OCI-LY1 (cell line): ENCODE data around the gene CRYL1.

Experiments used
- H2AFZ ChIP-seq: fragments of 200-600 bp; sonication (generic), shearing (Covaris generic); 2 replicates; pipeline ENCODE4 v1.6.0; 2014; ENCODE audit warnings: antibody characterized with exemption, mild to moderate bottlenecking, low read length
- H3F3A ChIP-seq: fragments of 200-600 bp; sonication (generic), shearing (Covaris generic); 2 replicates; pipeline ENCODE4 v1.6.0; 2014; ENCODE audit warnings: mild to moderate bottlenecking, antibody characterized with exemption, low read length, moderate library complexity; ENCODE audit not compliant: insufficient read depth
- H3K27ac ChIP-seq: fragments of 200-600 bp; sonication (generic); 2 replicates; pipeline ENCODE4 v1.5.1; 2014; ENCODE audit warnings: low read length, mixed run types, mild to moderate bottlenecking, low read depth; ENCODE audit not compliant: poor library complexity, severe bottlenecking
- H3K27me3 ChIP-seq: fragments of 200-600 bp; sonication (generic); 2 replicates; pipeline ENCODE4 v1.6.0; 2014; ENCODE audit warnings: antibody characterized with exemption, mild to moderate bottlenecking, low read length, moderate library complexity; ENCODE audit not compliant: insufficient read depth
- H3K36me3 ChIP-seq: fragments of 200-600 bp; sonication (generic); 2 replicates; pipeline ENCODE4 v1.6.1; 2014; ENCODE audit warnings: mild to moderate bottlenecking, antibody characterized with exemption, low read length, moderate library complexity, mixed read lengths; ENCODE audit not compliant: insufficient read depth
- H3K4me1 ChIP-seq: fragments of 200-600 bp; sonication (generic); 2 replicates; pipeline ENCODE4 v1.5.1; 2014; ENCODE audit warnings: mild to moderate bottlenecking, low read length, moderate library complexity; ENCODE audit not compliant: insufficient read depth, severe bottlenecking
- H3K4me2 ChIP-seq: fragments of 200-600 bp; sonication (generic), shearing (Covaris generic); 2 replicates; pipeline ENCODE4 v1.6.1; 2014; ENCODE audit warnings: low read length
- H3K4me3 ChIP-seq: fragments of 200-600 bp; sonication (generic); 2 replicates; pipeline ENCODE4 v1.5.1; 2014; ENCODE audit warnings: low read length, low read depth, mild to moderate bottlenecking, mixed read lengths; ENCODE audit not compliant: poor library complexity, severe bottlenecking
- H3K79me2 ChIP-seq: fragments of 200-600 bp; shearing (Covaris generic); 2 replicates; pipeline ENCODE4 v1.6.1; 2016; ENCODE audit warnings: mixed run types, low read length, mixed read lengths; ENCODE audit not compliant: insufficient read depth
- H3K9ac ChIP-seq: fragments of 200-600 bp; sonication (generic), shearing (Covaris generic); 2 replicates; pipeline ENCODE4 v1.6.1; 2014; ENCODE audit warnings: mild to moderate bottlenecking, low read length, mixed read lengths
- H3K9me2 ChIP-seq: fragments of 200-600 bp; sonication (generic), shearing (Covaris generic); 2 replicates; pipeline ENCODE4 v1.6.1; 2014; ENCODE audit warnings: low read depth, mild to moderate bottlenecking, low read length, mixed read lengths
- H3K9me3 ChIP-seq: fragments of 200-600 bp; shearing (Covaris generic); 2 replicates; pipeline ENCODE4 v1.6.1; 2014; ENCODE audit warnings: low read length, mixed read lengths
- H4K20me1 ChIP-seq: fragments of 200-600 bp; sonication (generic), shearing (Covaris generic); 2 replicates; pipeline ENCODE4 v1.6.0; 2016; ENCODE audit warnings: mild to moderate bottlenecking, low read length; ENCODE audit not compliant: insufficient read depth
- CTCF ChIP-seq: fragments of 200-600 bp; sonication (generic), shearing (Covaris generic); IDR thresholded peaks from 2 replicates; pipeline ENCODE4 v1.5.1; 2017; ENCODE audit warnings: mild to moderate bottlenecking, antibody characterized with exemption, low read length, moderate library complexity, mixed read lengths
- EZH2 ChIP-seq: fragments of 200-600 bp; sonication (generic), shearing (Covaris generic); IDR thresholded peaks from 2 replicates; pipeline ENCODE4 v1.8.0; 2017; ENCODE audit warnings: borderline replicate concordance, mixed run types, mild to moderate bottlenecking, antibody characterized with exemption, low read length, moderate library complexity, mixed read lengths

Gene CRYL1

GRCh38 chr13:20473888-20474287 lies 51.8 kb downstream of the CRYL1 start:
- Histone ChIP-seq H3K9me2 (no peaks in the 10 kb centered on the region), H3K27me3 (no peaks in the 10 kb centered on the region), H2AFZ (no peak overlapping the region), H3K79me2 (no peaks in the 10 kb centered on the region), H3K27ac (no peak overlapping the region), H3K4me2 (no peak overlapping the region), H3K9ac (no peak overlapping the region), H3F3A (no peaks in the 10 kb centered on the region), H3K9me3 (no peaks in the 10 kb centered on the region), H3K4me3 (no peak overlapping the region), H3K36me3 (no peaks in the 10 kb centered on the region), H4K20me1 (no peaks in the 10 kb centered on the region), H3K4me1 (peaks cover 6% of the 10 kb centered on the region)
- TF ChIP-seq CTCF: no peak

DNA sequence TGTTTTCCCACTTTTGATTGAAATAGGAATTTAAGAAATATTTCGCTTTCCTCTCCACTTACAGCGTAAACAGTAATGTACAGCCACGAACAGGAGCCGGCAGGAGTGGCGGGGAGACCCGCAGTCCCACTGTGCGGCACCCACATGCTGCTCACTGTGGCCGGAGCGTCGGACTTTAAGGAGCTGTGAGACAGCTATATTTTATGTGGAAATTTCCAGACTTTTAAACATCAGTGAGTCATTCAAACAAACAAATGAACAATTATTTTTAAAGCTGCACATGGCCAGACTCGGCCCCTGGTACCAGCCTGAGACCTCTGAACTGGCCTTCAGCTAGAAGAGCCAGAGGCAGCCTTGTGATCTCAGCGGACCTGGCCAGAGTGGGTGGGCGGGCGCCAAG lies 52.5 kb downstream of the CRYL1 start:
- no peaks in the 10 kb centered on the region for H3F3A ChIP-seq
- TF ChIP-seq CTCF: no peak
- TF ChIP-seq EZH2: no peak
- no peak overlapping the region for H3K27ac ChIP-seq
- no peak overlapping the region for H2AFZ ChIP-seq
- no peaks in the 10 kb centered on the region for H3K36me3 ChIP-seq
- H3K4me1 ChIP-seq: peaks cover 6% of the 10 kb centered on the region
- H4K20me1 ChIP-seq: no peaks in the 10 kb centered on the region
- no peaks in the 10 kb centered on the region for H3K27me3 ChIP-seq
- no peak overlapping the region for H3K4me2 ChIP-seq
- H3K9ac ChIP-seq: no peak overlapping the region
- H3K9me3 ChIP-seq: no peaks in the 10 kb centered on the region
- no peak overlapping the region for H3K4me3 ChIP-seq
- no peaks in the 10 kb centered on the region for H3K9me2 ChIP-seq
- no peaks in the 10 kb centered on the region for H3K79me2 ChIP-seq

GRCh38 chr13:20472531-20472930 lies 53.1 kb downstream of the CRYL1 start:
- H3K4me1 ChIP-seq: peaks cover 6% of the 10 kb centered on the region
- no peak for TF ChIP-seq EZH2
- TF ChIP-seq CTCF: no peak
- H3K9me2 ChIP-seq: no peaks in the 10 kb centered on the region
- H3K79me2 ChIP-seq: no peaks in the 10 kb centered on the region
- H3K27me3 ChIP-seq: no peaks in the 10 kb centered on the region
- no peak overlapping the region for H3K9ac ChIP-seq
- H2AFZ ChIP-seq: no peak overlapping the region
- no peak overlapping the region for H3K4me3 ChIP-seq
- H3K36me3 ChIP-seq: no peaks in the 10 kb centered on the region
- H3K27ac ChIP-seq: no peak overlapping the region
- no peaks in the 10 kb centered on the region for H4K20me1 ChIP-seq
- no peak overlapping the region for H3K4me2 ChIP-seq
- H3F3A ChIP-seq: no peaks in the 10 kb centered on the region
- no peaks in the 10 kb centered on the region for H3K9me3 ChIP-seq
